ENCODE measurements around the gene TCEA2.

Gene TCEA2

GRCh38 chr20:64062596-64063388 is at the start of gene TCEA2:
Gene TCEA2, plus strand, starts transcription at chr20:64063198. Its CDS starts 115 bp downstream, at chr20:64063313.
- Histone ChIP-seq H3K9me3 (ENCODE audit: low read depth, low read length) (no peaks in the 10 kb centered on the region), H3K9ac (ENCODE audit: insufficient read length) (peak within 1 kb of the TSS; percentile 78), H3K4me3 (peak within 1 kb of the TSS; percentile 87), H3K36me3 (ENCODE audit: insufficient read depth, low read length) (no peaks in the 10 kb centered on the region), H3K27ac (peak within 1 kb of the TSS; percentile 26; the same call in 1 of the 2 replicates)
- peak; percentile 57 for DNase-seq (ENCODE audit: low read depth, low spot score)
- peak; percentile 75 for TF ChIP-seq POLR2AphosphoS5 (IDR thresholded peaks at IDR 0.05; ENCODE audit: borderline replicate concordance, low read depth, low read length)
- TF ChIP-seq EZH2 (IDR thresholded peaks at IDR 0.05) = no peak

GRCh38 chr20:64015635-64016034 is 47.4 kb upstream of the TCEA2 start:
- TF ChIP-seq FOXP2 (optimal IDR thresholded peaks at IDR 0.05; ENCODE audit: control extremely low read depth, extremely low read length, insufficient read depth) (no peak), POLR2AphosphoS5 (IDR thresholded peaks at IDR 0.05; ENCODE audit: borderline replicate concordance, low read depth, low read length) (no peak), EZH2 (IDR thresholded peaks at IDR 0.05) (no peak)
- Histone ChIP-seq H3K36me3 (ENCODE audit: insufficient read depth, low read length) (peaks cover 63% of the 10 kb centered on the region), H3K27ac (no peak overlapping the region), H3K4me3 (no peak overlapping the region), H3K9ac (ENCODE audit: insufficient read length) (no peak overlapping the region), H3K9me3 (ENCODE audit: low read depth, low read length) (no peaks in the 10 kb centered on the region)
- DNase-seq (ENCODE audit: low read depth, low spot score) = no peak

GRCh38 chr20:64021124-64021975 is 41.6 kb upstream of the TCEA2 start:
- H3K9ac ChIP-seq (ENCODE audit: insufficient read length) = no peak overlapping the region
- peaks cover 69% of the 10 kb centered on the region for H3K36me3 ChIP-seq (ENCODE audit: insufficient read depth, low read length)
- H3K27ac ChIP-seq = no peak overlapping the region
- TF ChIP-seq EZH2 (IDR thresholded peaks at IDR 0.05) (no peak), FOXP2 (optimal IDR thresholded peaks at IDR 0.05; ENCODE audit: control extremely low read depth, extremely low read length, insufficient read depth) (no peak), POLR2AphosphoS5 (IDR thresholded peaks at IDR 0.05; ENCODE audit: borderline replicate concordance, low read depth, low read length) (no peak)
- H3K4me3 ChIP-seq = no peak overlapping the region
- H3K9me3 ChIP-seq (ENCODE audit: low read depth, low read length) = no peaks in the 10 kb centered on the region
- DNase-seq (ENCODE audit: low read depth, low spot score) = no peak

GRCh38 chr20:64022671-64023360 is 40.2 kb upstream of the TCEA2 start:
- TF ChIP-seq FOXP2 (optimal IDR thresholded peaks at IDR 0.05; ENCODE audit: control extremely low read depth, extremely low read length, insufficient read depth) = no peak

GRCh38 chr20:64023361-64024140 is 39.4 kb upstream of the TCEA2 start:
- Histone ChIP-seq H3K36me3 (ENCODE audit: insufficient read depth, low read length) (peaks cover 77% of the 10 kb centered on the region; the same call in 1 of the 2 replicates), H3K9ac (ENCODE audit: insufficient read length) (no peak overlapping the region), H3K27ac (no peak overlapping the region), H3K4me3 (no peak overlapping the region), H3K9me3 (ENCODE audit: low read depth, low read length) (no peaks in the 10 kb centered on the region)
- DNase-seq (ENCODE audit: low read depth, low spot score) = no peak
- TF ChIP-seq FOXP2 (optimal IDR thresholded peaks at IDR 0.05; ENCODE audit: control extremely low read depth, extremely low read length, insufficient read depth) (no peak), EZH2 (IDR thresholded peaks at IDR 0.05) (no peak), POLR2AphosphoS5 (IDR thresholded peaks at IDR 0.05; ENCODE audit: borderline replicate concordance, low read depth, low read length) (no peak)

More at GRCh38 chr20:64022671-64023360, 40.2 kb upstream of the TCEA2 start:
- Histone ChIP-seq H3K9me3 (ENCODE audit: low read depth, low read length) (no peaks in the 10 kb centered on the region), H3K27ac (no peak overlapping the region), H3K9ac (ENCODE audit: insufficient read length) (no peak overlapping the region), H3K36me3 (ENCODE audit: insufficient read depth, low read length) (peaks cover 76% of the 10 kb centered on the region; the same call in 1 of the 2 replicates), H3K4me3 (no peak overlapping the region)
- DNase-seq (ENCODE audit: low read depth, low spot score) = no peak

GRCh38 chr20:64024141-64024990 is 38.6 kb upstream of the TCEA2 start:
- no peak for TF ChIP-seq FOXP2 (optimal IDR thresholded peaks at IDR 0.05; ENCODE audit: control extremely low read depth, extremely low read length, insufficient read depth)
- TF ChIP-seq POLR2AphosphoS5 (IDR thresholded peaks at IDR 0.05; ENCODE audit: borderline replicate concordance, low read depth, low read length) = no peak
- TF ChIP-seq EZH2 (IDR thresholded peaks at IDR 0.05) = no peak
- DNase-seq (ENCODE audit: low read depth, low spot score) = no peak
- peaks cover 73% of the 10 kb centered on the region; the same call in 1 of the 2 replicates for H3K36me3 ChIP-seq (ENCODE audit: insufficient read depth, low read length)
- H3K9me3 ChIP-seq (ENCODE audit: low read depth, low read length) = no peaks in the 10 kb centered on the region
- no peak overlapping the region for H3K27ac ChIP-seq
- H3K4me3 ChIP-seq = no peak overlapping the region
- no peak overlapping the region for H3K9ac ChIP-seq (ENCODE audit: insufficient read length)

All from SK-N-MC (cell line).